ENCODE measurements around the gene PPY.

- TF ChIP-seq, protein P1, sequence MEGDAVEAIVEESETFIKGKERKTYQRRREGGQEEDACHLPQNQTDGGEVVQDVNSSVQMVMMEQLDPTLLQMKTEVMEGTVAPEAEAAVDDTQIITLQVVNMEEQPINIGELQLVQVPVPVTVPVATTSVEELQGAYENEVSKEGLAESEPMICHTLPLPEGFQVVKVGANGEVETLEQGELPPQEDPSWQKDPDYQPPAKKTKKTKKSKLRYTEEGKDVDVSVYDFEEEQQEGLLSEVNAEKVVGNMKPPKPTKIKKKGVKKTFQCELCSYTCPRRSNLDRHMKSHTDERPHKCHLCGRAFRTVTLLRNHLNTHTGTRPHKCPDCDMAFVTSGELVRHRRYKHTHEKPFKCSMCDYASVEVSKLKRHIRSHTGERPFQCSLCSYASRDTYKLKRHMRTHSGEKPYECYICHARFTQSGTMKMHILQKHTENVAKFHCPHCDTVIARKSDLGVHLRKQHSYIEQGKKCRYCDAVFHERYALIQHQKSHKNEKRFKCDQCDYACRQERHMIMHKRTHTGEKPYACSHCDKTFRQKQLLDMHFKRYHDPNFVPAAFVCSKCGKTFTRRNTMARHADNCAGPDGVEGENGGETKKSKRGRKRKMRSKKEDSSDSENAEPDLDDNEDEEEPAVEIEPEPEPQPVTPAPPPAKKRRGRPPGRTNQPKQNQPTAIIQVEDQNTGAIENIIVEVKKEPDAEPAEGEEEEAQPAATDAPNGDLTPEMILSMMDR (IDR thresholded peaks at IDR 0.05), result no peak
- no peak for TF ChIP-seq EZH2 (IDR thresholded peaks at IDR 0.05; ENCODE audit: borderline replicate concordance, insufficient read depth, low read depth, low read length, poor library complexity, severe bottlenecking)
Measured at GRCh38 chr17:43952724-43953666, 10.7 kb upstream of the PPY start.

Measured in B cell (primary cell).